GM12864 (cell line): Measurements from ENCODE around the gene TMEM229B.

Experiments
- DNase-seq: peaks from one replicate; pipeline ENCODE4 v3.0.0-alpha.2; 2011; ENCODE audit warnings: low read depth
- H3K4me3 ChIP-seq: 2 replicates; pipeline ENCODE4 v1.5.1; 2011; ENCODE audit warnings: mild to moderate bottlenecking, low read depth, low read length, control low read depth
- CTCF ChIP-seq: IDR thresholded peaks from 2 replicates; pipeline ENCODE4 v1.5.1; 2011; ENCODE audit warnings: low read depth, mild to moderate bottlenecking, moderate library complexity, low read length, control low read depth, inconsistent platforms; ENCODE audit errors: missing control alignments

TMEM229B gene

GRCh38 chr14:67515386-67516079 lies 27.0 kb upstream of the TMEM229B start:
- TF ChIP-seq CTCF: no peak
- H3K4me3 ChIP-seq: peak overlapping the region; percentile 69
- no peak for DNase-seq

GRCh38 chr14:67514650-67515385 lies 26.3 kb upstream of the TMEM229B start:
- DNase-seq: no peak
- TF ChIP-seq CTCF: no peak
- H3K4me3 ChIP-seq: peak overlapping the region; percentile 69

- TF ChIP-seq CTCF: no peak
- H3K4me3 ChIP-seq: peak overlapping the region; percentile 69
- no peak for DNase-seq
Observed at GRCh38 chr14:67514203-67514607, 25.7 kb upstream of the TMEM229B start.

GRCh38 chr14:67513631-67514108 lies 25.1 kb upstream of the TMEM229B start:
- no peak for TF ChIP-seq CTCF
- H3K4me3 ChIP-seq: no peak overlapping the region
- no peak for DNase-seq

GRCh38 chr14:67512463-67513310 lies 24.2 kb upstream of the TMEM229B start:
- no peak overlapping the region for H3K4me3 ChIP-seq
- no peak for DNase-seq
- TF ChIP-seq CTCF: no peak

- DNase-seq: no peak
- TF ChIP-seq CTCF: no peak
- no peak overlapping the region for H3K4me3 ChIP-seq
Observed at GRCh38 chr14:67510836-67511235, 22.3 kb upstream of the TMEM229B start.
